Loucy (cell line): ENCODE data around the gene COX6A1.

Experiments used
- EZH2phosphoT487 ChIP-seq: fragments of 200-600 bp; IDR thresholded peaks from 2 replicates; pipeline ENCODE4 v1.6.1; 2018; ENCODE audit warnings: antibody characterized with exemption, mild to moderate bottlenecking, moderate library complexity, borderline replicate concordance
- TF ChIP-seq, protein P1 (sequence below): fragments of 200-600 bp; sonication (generic); conservative IDR thresholded peaks from 2 replicates; pipeline ENCODE4 v1.5.1; 2014; ENCODE audit warnings: mild to moderate bottlenecking, antibody characterized with exemption, low read length

DNA sequence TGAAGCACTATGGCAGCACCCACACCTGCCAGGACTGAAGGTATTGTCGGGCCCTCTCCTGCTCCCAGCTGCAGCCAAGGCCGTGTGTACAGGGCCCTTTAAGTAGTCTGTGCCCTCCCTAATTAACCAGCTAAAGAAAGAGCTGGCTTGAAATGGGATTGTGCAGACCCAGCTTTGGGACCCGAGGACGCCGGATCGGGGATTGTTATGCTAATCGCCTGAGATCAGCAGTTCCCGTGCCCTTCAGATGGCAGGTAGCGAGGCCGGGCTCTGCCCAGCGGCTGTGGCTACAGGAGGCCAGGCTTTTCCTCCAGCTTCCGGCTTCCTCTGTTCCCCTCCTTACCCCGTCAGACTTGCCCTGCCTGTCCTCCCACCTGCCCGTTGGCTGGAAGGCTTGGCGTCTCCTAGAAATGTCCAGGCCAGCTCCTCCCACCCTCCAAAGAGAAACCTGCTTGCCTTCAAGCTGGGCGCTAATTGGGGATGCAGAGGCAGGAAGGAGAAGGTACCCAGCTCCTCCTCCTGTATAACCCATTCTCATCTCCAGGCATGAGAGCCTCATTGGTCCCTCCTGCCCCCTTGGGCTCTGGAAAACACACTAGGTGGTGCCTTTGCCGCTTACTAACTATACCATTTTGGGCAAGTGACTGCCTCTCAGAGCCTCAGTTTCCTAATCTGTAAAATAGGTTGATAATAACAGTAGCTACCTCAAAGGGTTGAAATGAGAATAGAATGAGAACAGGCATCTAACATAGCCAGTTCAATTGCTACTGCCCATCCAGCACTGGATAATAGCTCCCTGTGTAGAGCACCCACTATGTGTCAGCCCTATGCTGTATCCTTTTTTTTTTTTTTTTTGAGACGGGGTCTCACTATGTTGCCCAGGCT, 43.2 kb upstream of the COX6A1 start:
- TF ChIP-seq, protein P1, sequence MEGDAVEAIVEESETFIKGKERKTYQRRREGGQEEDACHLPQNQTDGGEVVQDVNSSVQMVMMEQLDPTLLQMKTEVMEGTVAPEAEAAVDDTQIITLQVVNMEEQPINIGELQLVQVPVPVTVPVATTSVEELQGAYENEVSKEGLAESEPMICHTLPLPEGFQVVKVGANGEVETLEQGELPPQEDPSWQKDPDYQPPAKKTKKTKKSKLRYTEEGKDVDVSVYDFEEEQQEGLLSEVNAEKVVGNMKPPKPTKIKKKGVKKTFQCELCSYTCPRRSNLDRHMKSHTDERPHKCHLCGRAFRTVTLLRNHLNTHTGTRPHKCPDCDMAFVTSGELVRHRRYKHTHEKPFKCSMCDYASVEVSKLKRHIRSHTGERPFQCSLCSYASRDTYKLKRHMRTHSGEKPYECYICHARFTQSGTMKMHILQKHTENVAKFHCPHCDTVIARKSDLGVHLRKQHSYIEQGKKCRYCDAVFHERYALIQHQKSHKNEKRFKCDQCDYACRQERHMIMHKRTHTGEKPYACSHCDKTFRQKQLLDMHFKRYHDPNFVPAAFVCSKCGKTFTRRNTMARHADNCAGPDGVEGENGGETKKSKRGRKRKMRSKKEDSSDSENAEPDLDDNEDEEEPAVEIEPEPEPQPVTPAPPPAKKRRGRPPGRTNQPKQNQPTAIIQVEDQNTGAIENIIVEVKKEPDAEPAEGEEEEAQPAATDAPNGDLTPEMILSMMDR = no peak
- no peak for TF ChIP-seq EZH2phosphoT487
